Measurements from ENCODE around the gene NDUFB8.

The NDUFB8 gene

DNA sequence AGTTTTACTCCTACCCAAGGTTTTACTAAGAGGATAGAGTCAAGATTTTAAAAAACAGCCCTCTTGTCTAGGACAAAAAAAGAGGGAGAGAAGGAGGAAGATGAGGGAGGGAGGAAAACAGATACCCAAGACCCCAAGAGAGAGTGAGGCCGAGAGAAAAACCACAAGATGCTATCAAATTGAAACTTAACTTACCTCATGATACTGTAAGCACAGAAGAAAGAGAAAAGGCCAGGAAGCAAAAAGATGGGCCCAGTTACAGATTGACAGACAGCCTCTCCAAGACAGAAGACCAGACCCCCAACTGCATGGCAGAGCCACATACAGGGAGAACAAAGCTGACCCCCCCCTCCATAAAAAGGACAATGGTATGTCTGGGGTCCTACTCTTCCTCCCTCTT is 21.4 kb downstream of the NDUFB8 start:
- no peaks in the 10 kb centered on the region for H3K4me1 ChIP-seq (ENCODE audit: control insufficient read depth, low read length)
- H3K4me2 ChIP-seq (ENCODE audit: low read length): no peak overlapping the region
- H3K9me2 ChIP-seq (replicated peaks; ENCODE audit: control insufficient read depth, low read length): no peaks in the 10 kb centered on the region
- no peaks in the 10 kb centered on the region for H4K20me1 ChIP-seq (ENCODE audit: control insufficient read depth, insufficient read depth, low read depth, low read length)
- no peak overlapping the region for H3K27ac ChIP-seq (ENCODE audit: low read depth, low read length)
- H3K27me3 ChIP-seq (ENCODE audit: control insufficient read depth, low read length): no peaks in the 10 kb centered on the region
- no peaks in the 10 kb centered on the region for H3K9me3 ChIP-seq (ENCODE audit: control insufficient read depth, insufficient read depth, low read length)
- H3K79me2 ChIP-seq (ENCODE audit: control insufficient read depth, low read length): no peaks in the 10 kb centered on the region
- H3K36me3 ChIP-seq (ENCODE audit: control insufficient read depth, low read length): peaks cover 27% of the 10 kb centered on the region; the same call in 1 of the 2 replicates
- TF ChIP-seq EZH2phosphoT487 (IDR thresholded peaks at IDR 0.05; ENCODE audit: borderline replicate concordance, low read length) (no peak), CTCF (IDR thresholded peaks at IDR 0.05; ENCODE audit: low read depth, low read length, poor library complexity, severe bottlenecking) (no peak)
- H3F3A ChIP-seq (ENCODE audit: control insufficient read depth, insufficient read depth): no peaks in the 10 kb centered on the region
- H3K4me3 ChIP-seq (ENCODE audit: low read length): no peak overlapping the region

DNA sequence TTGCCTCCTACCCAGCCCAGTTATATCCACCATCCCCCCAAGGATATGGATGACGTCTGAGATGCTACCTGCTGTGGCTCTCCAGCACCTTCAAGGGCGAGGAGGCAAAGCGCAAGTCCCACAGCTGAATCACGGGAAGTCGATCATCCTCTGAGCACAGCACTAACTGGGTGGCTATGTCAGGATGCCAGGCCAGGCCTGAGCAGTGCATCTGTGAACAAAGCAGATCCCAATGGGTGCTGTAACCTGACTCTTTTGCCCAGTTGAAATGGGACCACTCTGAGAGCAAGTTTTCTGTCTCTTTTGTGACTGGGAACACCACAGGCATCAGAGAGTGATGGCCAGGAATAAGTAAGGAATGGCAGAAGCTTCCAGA is 22.3 kb downstream of the NDUFB8 start:
- Histone ChIP-seq H3K4me2 (ENCODE audit: low read length) (no peak overlapping the region), H3K4me3 (ENCODE audit: low read length) (no peak overlapping the region), H3K79me2 (ENCODE audit: control insufficient read depth, low read length) (no peaks in the 10 kb centered on the region), H3K4me1 (ENCODE audit: control insufficient read depth, low read length) (no peaks in the 10 kb centered on the region), H3K36me3 (ENCODE audit: control insufficient read depth, low read length) (peaks cover 27% of the 10 kb centered on the region; the same call in 1 of the 2 replicates), H3K27ac (ENCODE audit: low read depth, low read length) (no peak overlapping the region), H4K20me1 (ENCODE audit: control insufficient read depth, insufficient read depth, low read depth, low read length) (no peaks in the 10 kb centered on the region), H3K27me3 (ENCODE audit: control insufficient read depth, low read length) (no peaks in the 10 kb centered on the region), H3K9me3 (ENCODE audit: control insufficient read depth, insufficient read depth, low read length) (no peaks in the 10 kb centered on the region), H3F3A (ENCODE audit: control insufficient read depth, insufficient read depth) (no peaks in the 10 kb centered on the region), H3K9me2 (replicated peaks; ENCODE audit: control insufficient read depth, low read length) (no peaks in the 10 kb centered on the region)
- TF ChIP-seq CTCF (IDR thresholded peaks at IDR 0.05; ENCODE audit: low read depth, low read length, poor library complexity, severe bottlenecking): no peak
- TF ChIP-seq EZH2phosphoT487 (IDR thresholded peaks at IDR 0.05; ENCODE audit: borderline replicate concordance, low read length): no peak

DNA sequence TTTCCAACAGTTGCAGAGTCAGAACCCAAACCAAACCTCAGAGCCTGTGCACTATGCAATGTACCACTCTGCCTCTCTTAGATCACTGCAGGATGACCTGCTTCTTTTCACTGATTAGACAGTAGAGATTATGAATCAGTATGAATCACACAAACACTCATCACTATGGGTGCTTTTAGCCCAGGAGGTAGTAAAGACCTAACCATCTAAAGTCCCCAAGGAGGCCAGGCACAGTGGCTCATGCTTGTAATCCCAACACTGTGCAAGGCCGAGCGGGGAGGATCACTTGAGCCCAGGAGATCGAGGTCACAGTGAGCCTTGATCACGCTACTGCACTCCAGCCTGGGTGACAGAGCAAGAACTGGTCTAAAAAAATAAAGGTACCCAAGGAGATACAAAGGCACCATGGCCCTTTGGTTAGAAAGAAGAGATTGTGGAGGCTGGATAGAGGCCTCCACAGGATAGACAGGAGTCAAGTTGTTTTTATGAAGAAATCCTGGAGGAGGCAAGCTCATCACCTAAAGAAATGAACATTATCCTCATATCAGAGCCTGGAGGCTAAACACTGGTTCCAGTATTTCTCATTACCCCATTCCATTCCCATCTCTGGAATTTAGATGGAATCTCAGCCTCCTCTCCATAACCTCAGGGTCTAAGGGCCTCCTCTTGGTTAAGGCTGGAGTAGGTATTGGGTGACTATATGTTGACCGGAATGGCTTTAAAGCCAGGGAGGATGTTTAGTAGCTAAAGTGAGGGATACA is 22.9 kb downstream of the NDUFB8 start:
- H3K27me3 ChIP-seq (ENCODE audit: control insufficient read depth, low read length): no peaks in the 10 kb centered on the region
- no peak overlapping the region for H3K27ac ChIP-seq (ENCODE audit: low read depth, low read length)
- H3K9me2 ChIP-seq (replicated peaks; ENCODE audit: control insufficient read depth, low read length): no peaks in the 10 kb centered on the region
- H3K36me3 ChIP-seq (ENCODE audit: control insufficient read depth, low read length): peaks cover 26% of the 10 kb centered on the region
- no peaks in the 10 kb centered on the region for H3K4me1 ChIP-seq (ENCODE audit: control insufficient read depth, low read length)
- no peak for TF ChIP-seq CTCF (IDR thresholded peaks at IDR 0.05; ENCODE audit: low read depth, low read length, poor library complexity, severe bottlenecking)
- H3K4me3 ChIP-seq (ENCODE audit: low read length): no peak overlapping the region
- no peaks in the 10 kb centered on the region for H3K79me2 ChIP-seq (ENCODE audit: control insufficient read depth, low read length)
- H4K20me1 ChIP-seq (ENCODE audit: control insufficient read depth, insufficient read depth, low read depth, low read length): no peaks in the 10 kb centered on the region
- H3F3A ChIP-seq (ENCODE audit: control insufficient read depth, insufficient read depth): no peaks in the 10 kb centered on the region
- no peaks in the 10 kb centered on the region for H3K9me3 ChIP-seq (ENCODE audit: control insufficient read depth, insufficient read depth, low read length)
- H3K4me2 ChIP-seq (ENCODE audit: low read length): no peak overlapping the region

Measured in DOHH2 (cell line).